GM18951 (cell line): ENCODE data around the gene CTNNA2.

Experiments used
- POLR2A ChIP-seq: IDR thresholded peaks from 4 replicates; pipeline ENCODE4 v1.6.1; 2011; ENCODE audit warnings: mild to moderate bottlenecking; ENCODE audit not compliant: insufficient read length, insufficient read depth; ENCODE audit errors: extremely low read depth
- in situ Hi-C: fragments of 300-500 bp; cut with MboI; formaldehyde crosslinking; loops from one replicate; pipeline ENCODE4 v1.12.0; 2022; ENCODE audit warnings: low sequenced_read_pairs, mixed read lengths, inconsistent platforms; ENCODE audit not compliant: unreplicated experiment

Gene CTNNA2

DNA sequence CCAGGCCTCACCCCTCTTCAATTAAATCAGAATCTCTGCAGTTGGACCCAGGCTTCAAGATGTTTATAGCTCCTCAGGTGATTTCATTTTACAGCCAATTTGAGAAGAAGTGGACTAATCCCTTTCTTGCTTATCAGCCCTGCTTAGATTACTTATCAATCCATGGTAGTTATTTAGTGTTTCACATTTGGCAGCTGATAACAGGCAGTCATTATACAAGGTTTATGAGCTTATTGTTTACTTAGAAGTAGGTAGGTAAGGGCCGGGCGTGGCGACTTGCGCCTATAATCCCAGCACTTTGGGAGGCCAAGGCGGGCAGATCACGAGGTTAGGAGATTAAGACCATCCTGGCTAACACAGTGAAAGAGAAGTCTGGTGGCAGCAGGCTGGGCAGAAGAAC, 237.5 kb downstream of the CTNNA2 start:
- no peak for TF ChIP-seq POLR2A
- in situ Hi-C loops: no loop called here

DNA sequence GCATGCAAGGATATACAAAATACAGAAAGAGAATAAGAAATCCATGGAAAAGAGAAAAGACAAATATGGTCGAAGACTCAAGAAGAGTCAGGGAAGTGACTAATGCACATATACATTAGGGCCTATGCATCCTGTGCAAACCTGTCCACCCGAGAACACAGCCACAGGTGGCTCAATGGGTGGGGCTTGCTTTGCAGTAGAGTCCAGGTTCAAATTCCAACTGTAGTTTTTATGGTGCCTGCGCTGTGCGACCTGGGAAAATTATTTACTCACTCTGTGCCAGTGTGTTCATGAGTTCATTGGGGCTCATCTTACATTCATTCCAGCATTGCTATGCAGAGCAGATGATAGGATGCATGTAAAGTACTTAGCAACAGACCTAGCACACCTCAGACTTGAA, 244.7 kb downstream of the CTNNA2 start:
- no peak for TF ChIP-seq POLR2A
- in situ Hi-C loops: no loop called here

DNA sequence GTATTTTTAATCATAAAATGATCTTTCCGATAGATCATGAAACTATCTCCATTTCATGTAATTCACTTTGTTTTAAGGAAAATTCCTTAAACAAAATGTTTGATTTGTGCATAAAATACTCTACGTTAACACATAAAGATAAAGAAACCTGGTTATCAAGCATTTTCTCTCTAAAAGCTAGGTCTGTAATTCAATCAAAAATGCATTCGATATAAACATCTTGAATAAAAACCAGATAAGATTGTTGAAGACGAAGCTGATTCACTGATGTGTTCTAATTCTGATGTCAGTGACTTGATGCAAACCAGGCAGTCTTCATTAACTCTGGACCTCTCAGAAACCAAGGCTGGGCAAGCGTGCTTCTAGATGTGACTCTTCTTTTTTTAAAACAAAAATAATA, 245.2 kb downstream of the CTNNA2 start:
- in situ Hi-C loops: no loop called here

DNA sequence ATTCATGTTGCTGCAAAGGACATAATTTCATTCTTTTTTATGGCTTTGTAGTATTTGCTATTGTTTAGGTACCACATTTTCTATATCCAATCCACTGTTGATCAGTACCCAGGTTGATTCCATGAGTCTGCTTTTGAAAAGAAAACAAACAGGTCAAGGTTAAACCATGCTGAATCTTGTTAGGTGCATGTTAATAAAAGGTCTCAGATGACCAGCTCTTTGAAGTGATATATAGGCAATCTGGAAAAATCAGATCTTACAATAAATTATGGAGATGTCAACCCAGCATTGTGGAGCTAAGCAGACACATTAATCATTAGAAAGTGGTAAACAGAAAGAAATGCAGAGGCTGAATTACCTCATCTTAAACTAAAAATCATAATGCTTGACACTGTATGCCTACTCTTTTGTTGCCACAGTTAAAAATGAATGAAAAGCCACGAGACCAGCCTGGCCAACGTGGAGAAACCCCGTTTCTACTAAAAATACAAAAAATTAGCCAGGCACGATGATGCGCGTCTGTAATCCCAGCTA, 246.0 kb downstream of the CTNNA2 start:
- TF ChIP-seq POLR2A: no peak
- in situ Hi-C loops: no loop called here

More for the DNA sequence above, 245.2 kb downstream of the CTNNA2 start:
- TF ChIP-seq POLR2A: no peak

DNA sequence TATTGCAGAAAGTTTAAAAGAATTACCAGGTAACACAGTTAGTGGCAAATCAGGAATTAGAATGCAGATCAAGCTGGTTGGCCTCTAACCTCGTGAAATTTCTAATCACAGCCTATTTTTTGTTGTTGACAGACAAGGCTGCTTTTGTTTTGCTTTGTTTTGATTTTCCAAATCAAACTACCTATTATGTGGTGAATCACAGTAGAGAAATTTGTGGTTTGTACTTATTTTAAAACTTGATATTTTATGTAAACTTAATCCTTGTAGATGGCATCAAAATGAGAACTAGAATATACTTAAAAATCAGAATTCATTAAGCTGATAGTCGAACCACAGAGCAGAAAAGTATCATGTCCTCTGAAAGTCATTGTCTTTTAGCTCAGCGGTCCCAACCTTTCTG, 258.1 kb downstream of the CTNNA2 start:
- in situ Hi-C loops: no loop called here
- TF ChIP-seq POLR2A: no peak

- in situ Hi-C loops: no loop called here
- TF ChIP-seq POLR2A: no peak
Measured at GRCh38 chr2:79771493-79771892, 258.6 kb downstream of the CTNNA2 start.

- in situ Hi-C loops: no loop called here
- no peak for TF ChIP-seq POLR2A
Measured at GRCh38 chr2:79774016-79774415, 261.2 kb downstream of the CTNNA2 start.

DNA sequence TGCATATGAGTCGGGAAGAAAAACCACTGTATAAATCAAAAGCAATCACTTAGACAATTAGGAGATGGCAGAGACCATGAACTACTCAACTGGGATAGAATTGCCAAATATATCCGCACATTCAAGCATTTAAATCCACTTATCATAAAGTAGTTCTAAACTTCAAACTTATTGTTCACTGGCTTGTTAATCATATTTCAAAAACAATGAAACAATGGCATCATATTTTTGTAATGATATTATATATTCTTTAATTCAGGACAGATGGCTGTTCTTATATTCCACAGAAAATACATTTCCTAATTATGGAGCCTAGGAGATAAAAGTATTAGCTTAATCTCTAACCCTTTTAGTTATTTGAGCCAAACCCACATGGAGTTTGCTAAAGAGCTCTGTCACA, 263.6 kb downstream of the CTNNA2 start:
- in situ Hi-C loops: no loop called here
- TF ChIP-seq POLR2A: no peak

- TF ChIP-seq POLR2A: no peak
- in situ Hi-C loops: no loop called here
Measured at GRCh38 chr2:79780781-79781180, 267.9 kb downstream of the CTNNA2 start.

GRCh38 chr2:79782576-79783452, 270.0 kb downstream of the CTNNA2 start:
- in situ Hi-C loops: no loop called here
- TF ChIP-seq POLR2A: no peak

- TF ChIP-seq POLR2A: no peak
- in situ Hi-C loops: no loop called here
Measured at GRCh38 chr2:79788952-79789651, 276.3 kb downstream of the CTNNA2 start.

DNA sequence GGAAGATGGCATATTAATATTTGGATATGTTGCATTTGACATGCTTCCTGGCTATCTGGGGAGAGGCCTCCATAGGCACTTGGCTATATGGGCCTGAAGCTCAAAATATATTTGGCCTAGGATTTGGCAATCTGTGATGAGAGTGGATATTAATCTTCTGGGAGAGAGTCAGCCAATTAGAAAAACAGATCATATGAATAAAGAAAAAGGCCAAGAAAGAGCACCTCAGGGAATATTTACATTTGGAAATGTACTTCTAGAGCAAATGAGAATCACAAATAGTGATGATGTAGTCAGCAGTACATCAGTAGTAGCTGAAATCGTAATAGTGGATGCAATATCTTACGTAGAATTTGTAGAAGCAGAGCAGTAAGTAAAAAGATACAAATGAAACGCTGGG, 277.0 kb downstream of the CTNNA2 start:
- in situ Hi-C loops: no loop called here
- TF ChIP-seq POLR2A: no peak

GRCh38 chr2:79792090-79792489, 279.2 kb downstream of the CTNNA2 start:
- no peak for TF ChIP-seq POLR2A
- in situ Hi-C loops: no loop called here

DNA sequence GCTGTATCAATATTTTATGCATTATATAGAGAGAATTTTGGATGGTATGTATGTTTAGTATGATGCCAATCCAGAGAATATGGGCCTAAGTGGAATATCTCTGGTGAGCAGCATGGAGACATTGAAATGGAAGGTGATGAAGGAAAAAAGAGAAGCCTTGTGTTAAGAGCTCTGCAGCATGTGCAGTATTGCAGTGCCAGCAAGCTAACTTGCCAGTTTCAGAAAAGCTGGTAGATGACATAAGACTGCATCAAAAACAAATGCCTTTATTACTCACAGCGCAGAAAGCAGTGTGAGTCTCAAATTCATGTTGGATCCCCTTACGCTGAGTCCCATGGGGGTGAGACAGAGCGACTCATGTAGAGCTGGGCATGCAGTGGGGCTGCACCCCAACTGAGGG, 280.2 kb downstream of the CTNNA2 start:
- TF ChIP-seq POLR2A: no peak
- in situ Hi-C loops: no loop called here
